SK-N-SH (cell line): ENCODE data around the gene THOC2. TPM values are rescaled to one million over a fixed set of nuclear protein-coding genes. Genes with fewer than 3 reads are reported as not detected.
A peak's percentile ranks its signal among the peaks of the same experiment; 100 is the strongest.

Source experiments
- CTCF ChIA-PET: fragments of 300-600, 350-600 bp; formaldehyde crosslinking; extraction: SDS; loops from one replicate; lab custom pipeline; 2021; lab: Yijun Ruan, JAX
- POLR2A ChIA-PET: fragments of 350-600 bp; sonication (Branson Sonifier 250); formaldehyde crosslinking; extraction: SDS; loops from one replicate; lab custom pipeline; 2020; ENCODE audit warnings: antibody characterized with exemption, inconsistent platforms; lab: Yijun Ruan, JAX
- DNase-seq: peaks from one replicate; pipeline ENCODE4 v3.0.0; 2012
- H2AFZ ChIP-seq: fragments of 200-600 bp; sonication (generic); 2 replicates; pipeline ENCODE4 v1.8.1; 2016; ENCODE audit warnings: antibody characterized with exemption, mild to moderate bottlenecking, low read depth
- H3F3A ChIP-seq: fragments of 200-600 bp; sonication (generic); replicated peaks from 2 replicates; pipeline ENCODE3; 2016; ENCODE audit warnings: antibody characterized with exemption, mild to moderate bottlenecking; ENCODE audit not compliant: insufficient read depth
- H3K27ac ChIP-seq, 2 experiments: fragments of 200-500 bp in 1 of 2; fragments of 200-600 bp in 1 of 2; sonication (Bioruptor generic) in 1 of 2; sonication (generic), shearing (Covaris generic) in 1 of 2; 2 replicates each; pipeline versions ENCODE4 v1.5.1 to v1.6.1; 2014 to 2016; ENCODE audit warnings: low read depth in 2 of 2, inconsistent platforms in 1 of 2, low read length in 1 of 2, mild to moderate bottlenecking in 1 of 2, mixed read lengths in 1 of 2
- H3K27me3 ChIP-seq: fragments of 200-600 bp; sonication (generic), shearing (Covaris generic); 2 replicates; pipeline ENCODE4 v1.6.1; 2016; ENCODE audit warnings: mixed run types; ENCODE audit not compliant: insufficient read depth
- H3K36me3 ChIP-seq, 2 experiments: fragments of 200-500 bp in 1 of 2; fragments of 200-600 bp in 1 of 2; sonication (Bioruptor generic) in 1 of 2; sonication (generic) in 1 of 2; replicated peaks in 1 of 2; 2 replicates each; pipeline versions ENCODE3 to v1.5.1; 2014 to 2016; ENCODE audit warnings: low read length in 1 of 2, mild to moderate bottlenecking in 1 of 2; ENCODE audit not compliant: insufficient read depth in 2 of 2, control insufficient read depth in 1 of 2
- H3K4me1 ChIP-seq, 2 experiments: fragments of 200-500 bp in 1 of 2; fragments of 200-600 bp in 1 of 2; sonication (Bioruptor generic) in 1 of 2; sonication (generic), shearing (Covaris generic) in 1 of 2; 2 replicates each; pipeline versions ENCODE4 v1.5.1 to v1.6.1; 2014 to 2016; ENCODE audit warnings: low read depth in 1 of 2, low read length in 1 of 2, mixed run types in 1 of 2; ENCODE audit not compliant: insufficient read depth in 2 of 2, control insufficient read depth in 1 of 2
- H3K4me2 ChIP-seq: fragments of 200-600 bp; sonication (generic), shearing (Covaris generic); 2 replicates; pipeline ENCODE4 v1.6.1; 2017; ENCODE audit warnings: mixed run types
- H3K4me3 ChIP-seq, 2 experiments: fragments of 200-500 bp in 1 of 2; fragments of 200-600 bp in 1 of 2; sonication (Bioruptor generic) in 1 of 2; sonication (generic), shearing (Covaris generic) in 1 of 2; 2 replicates each; pipeline versions ENCODE4 v1.5.1 to v1.8.1; 2014 to 2016; ENCODE audit warnings: low read depth in 2 of 2, inconsistent platforms in 1 of 2, low read length in 1 of 2, mild to moderate bottlenecking in 1 of 2, mixed read lengths in 1 of 2, moderate library complexity in 1 of 2
- H3K79me2 ChIP-seq: fragments of 200-600 bp; sonication (generic); 2 replicates; pipeline ENCODE4 v1.8.1; 2017; ENCODE audit warnings: mild to moderate bottlenecking; ENCODE audit not compliant: insufficient read depth
- H3K9ac ChIP-seq: fragments of 200-600 bp; sonication (generic); 2 replicates; pipeline ENCODE4 v1.6.1; 2017; ENCODE audit warnings: mixed run types
- H3K9me2 ChIP-seq: fragments of 200-600 bp; sonication (generic); 2 replicates; pipeline ENCODE4 v1.6.1; 2017; ENCODE audit warnings: mixed run types
- H3K9me3 ChIP-seq: fragments of 200-600 bp; sonication (generic); 2 replicates; pipeline ENCODE4 v1.6.1; 2017; ENCODE audit warnings: mixed run types, mild to moderate bottlenecking, moderate library complexity
- H4K20me1 ChIP-seq: fragments of 200-600 bp; sonication (generic); 2 replicates; pipeline ENCODE4 v1.6.1; 2017; ENCODE audit warnings: mild to moderate bottlenecking, mixed run types; ENCODE audit not compliant: insufficient read depth
- EP300 ChIP-seq, 2 experiments: IDR thresholded peaks; 2 replicates each; pipeline versions ENCODE4 v1.4.0 to v1.6.1; 2012; ENCODE audit warnings: borderline replicate concordance in 1 of 2, low read depth in 1 of 2, low read length in 1 of 2
- EZH2phosphoT487 ChIP-seq: fragments of 200-600 bp; sonication (generic); IDR thresholded peaks from 2 replicates; pipeline ENCODE4 v1.6.1; 2017; ENCODE audit warnings: low read depth, mixed run types, mild to moderate bottlenecking, antibody characterized with exemption, moderate library complexity, borderline replicate concordance
- JUND ChIP-seq: IDR thresholded peaks from 2 replicates; pipeline ENCODE4 v1.4.0; 2012
- MEF2A ChIP-seq: IDR thresholded peaks from 2 replicates; pipeline ENCODE4 v1.4.0; 2012; ENCODE audit warnings: low read depth, borderline replicate concordance
- NFIC ChIP-seq: IDR thresholded peaks from 2 replicates; pipeline ENCODE4 v1.4.0; 2012; ENCODE audit warnings: borderline replicate concordance
- POLR2AphosphoS5 ChIP-seq: IDR thresholded peaks from 2 replicates; pipeline ENCODE4 v1.6.1; 2012; ENCODE audit warnings: low read depth, low read length
- RCOR1 ChIP-seq: fragments of 150-350 bp; IDR thresholded peaks from 2 replicates; pipeline ENCODE4 v1.6.1; 2017; ENCODE audit warnings: antibody characterized with exemption, low read length
- RXRA ChIP-seq: IDR thresholded peaks from 2 replicates; pipeline ENCODE4 v1.4.0; 2012; ENCODE audit warnings: low read depth, mild to moderate bottlenecking, borderline replicate concordance
- SIN3A ChIP-seq: IDR thresholded peaks from 2 replicates; pipeline ENCODE4 v1.6.1; 2012; ENCODE audit warnings: low read depth, mild to moderate bottlenecking, low read length, moderate library complexity, borderline replicate concordance
- TAF1 ChIP-seq: IDR thresholded peaks from 2 replicates; pipeline ENCODE4 v1.6.1; 2012; ENCODE audit warnings: low read depth, mild to moderate bottlenecking, low read length, moderate library complexity, borderline replicate concordance
- TCF12 ChIP-seq: IDR thresholded peaks from 2 replicates; pipeline ENCODE4 v1.4.0; 2012
- TEAD4 ChIP-seq: IDR thresholded peaks from 2 replicates; pipeline ENCODE4 v1.4.0; 2012; ENCODE audit warnings: mild to moderate bottlenecking, borderline replicate concordance; ENCODE audit not compliant: insufficient read depth
- YY1 ChIP-seq: IDR thresholded peaks from 2 replicates; pipeline ENCODE4 v1.4.0; 2012; ENCODE audit warnings: low read depth, mild to moderate bottlenecking
- polyA plus RNA-seq, 3 experiments: library from polyadenylated mRNA; depleted of rRNA; stranded (reverse); fragments of >200 nt; gene quantifications; 2 replicates each; pipeline ENCODE4 v1.2.3, GENCODE V29; 2012
- TF ChIP-seq, protein P1 (sequence below): IDR thresholded peaks from 2 replicates; pipeline ENCODE4 v1.4.0; 2012; ENCODE audit warnings: low read depth, borderline replicate concordance
- TF ChIP-seq, protein P2 (sequence below): IDR thresholded peaks from 2 replicates; pipeline ENCODE4 v1.4.0; 2012; ENCODE audit warnings: low read depth, borderline replicate concordance
- TF ChIP-seq, protein P3 (sequence below): fragments of 200-600 bp; sonication (generic); IDR thresholded peaks from 2 replicates; pipeline ENCODE4 v1.6.1; 2017; ENCODE audit warnings: antibody characterized with exemption, mild to moderate bottlenecking, moderate library complexity
- TF ChIP-seq, protein P4 (sequence below): fragments of 150-350 bp; IDR thresholded peaks from 2 replicates; pipeline ENCODE4 v1.6.1; 2017; ENCODE audit warnings: antibody characterized with exemption, low read length, low read depth, borderline replicate concordance

The THOC2 gene
- polyA plus RNA-seq, 1 of the 3 experiments (the other 2 are of a cell fraction), result 26.7 TPM

DNA sequence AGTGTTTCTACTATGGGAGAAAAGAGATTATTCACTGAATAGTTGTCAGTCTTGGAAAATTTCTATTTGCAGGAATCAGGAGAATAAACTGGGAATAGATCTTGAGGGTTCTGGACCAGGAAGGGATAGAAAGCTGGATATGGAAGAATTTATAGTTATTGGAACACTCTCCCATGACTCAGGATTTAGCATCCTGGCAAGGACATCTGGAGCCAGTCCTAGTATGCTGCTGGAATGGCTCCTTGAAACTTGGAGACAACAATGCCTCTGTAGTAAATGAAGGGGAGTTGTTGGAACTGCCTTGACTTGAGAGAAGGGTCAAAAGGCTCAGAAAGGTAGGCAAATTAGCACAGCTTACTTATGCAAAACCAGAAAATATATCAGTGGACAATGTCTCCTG, 23.5 kb upstream of the THOC2 start:
- Histone ChIP-seq H3K9me2 (no peaks in the 10 kb centered on the region), H3K79me2 (no peaks in the 10 kb centered on the region), H3K9ac (no peak overlapping the region), H3K27me3 (no peaks in the 10 kb centered on the region), H2AFZ (no peak overlapping the region), H3K36me3 (no peaks in the 10 kb centered on the region), H3K27ac (peak overlapping the region in 1 of 2 experiments; percentile 28; a peak in 1 of 4 replicates), H3K4me3 (no peak overlapping the region), H3F3A (no peaks in the 10 kb centered on the region), H4K20me1 (no peaks in the 10 kb centered on the region), H3K4me2 (no peak overlapping the region), H3K9me3 (no peaks in the 10 kb centered on the region), H3K4me1 (no peaks in the 10 kb centered on the region)
- TF ChIP-seq, protein P1, sequence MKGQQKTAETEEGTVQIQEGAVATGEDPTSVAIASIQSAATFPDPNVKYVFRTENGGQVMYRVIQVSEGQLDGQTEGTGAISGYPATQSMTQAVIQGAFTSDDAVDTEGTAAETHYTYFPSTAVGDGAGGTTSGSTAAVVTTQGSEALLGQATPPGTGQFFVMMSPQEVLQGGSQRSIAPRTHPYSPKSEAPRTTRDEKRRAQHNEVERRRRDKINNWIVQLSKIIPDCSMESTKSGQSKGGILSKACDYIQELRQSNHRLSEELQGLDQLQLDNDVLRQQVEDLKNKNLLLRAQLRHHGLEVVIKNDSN, result no peak
- TF ChIP-seq POLR2AphosphoS5 (no peak), JUND (no peak), RXRA (no peak), MEF2A (no peak), EP300 (IDR thresholded peaks at IDR 0.05; ENCODE audit: borderline replicate concordance in 1 of 2, low read depth in 1 of 2, low read length in 1 of 2) (no peak), EZH2phosphoT487 (no peak), TEAD4 (no peak), TCF12 (peak; percentile 25; the same call in 1 of the 2 replicates), NFIC (peak; percentile 21; the same call in 1 of the 2 replicates), RCOR1 (no peak), SIN3A (no peak), TAF1 (no peak), YY1 (no peak)
- TF ChIP-seq, protein P2, sequence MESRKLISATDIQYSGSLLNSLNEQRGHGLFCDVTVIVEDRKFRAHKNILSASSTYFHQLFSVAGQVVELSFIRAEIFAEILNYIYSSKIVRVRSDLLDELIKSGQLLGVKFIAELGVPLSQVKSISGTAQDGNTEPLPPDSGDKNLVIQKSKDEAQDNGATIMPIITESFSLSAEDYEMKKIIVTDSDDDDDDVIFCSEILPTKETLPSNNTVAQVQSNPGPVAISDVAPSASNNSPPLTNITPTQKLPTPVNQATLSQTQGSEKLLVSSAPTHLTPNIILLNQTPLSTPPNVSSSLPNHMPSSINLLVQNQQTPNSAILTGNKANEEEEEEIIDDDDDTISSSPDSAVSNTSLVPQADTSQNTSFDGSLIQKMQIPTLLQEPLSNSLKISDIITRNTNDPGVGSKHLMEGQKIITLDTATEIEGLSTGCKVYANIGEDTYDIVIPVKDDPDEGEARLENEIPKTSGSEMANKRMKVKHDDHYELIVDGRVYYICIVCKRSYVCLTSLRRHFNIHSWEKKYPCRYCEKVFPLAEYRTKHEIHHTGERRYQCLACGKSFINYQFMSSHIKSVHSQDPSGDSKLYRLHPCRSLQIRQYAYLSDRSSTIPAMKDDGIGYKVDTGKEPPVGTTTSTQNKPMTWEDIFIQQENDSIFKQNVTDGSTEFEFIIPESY, result no peak
- TF ChIP-seq, protein P3, sequence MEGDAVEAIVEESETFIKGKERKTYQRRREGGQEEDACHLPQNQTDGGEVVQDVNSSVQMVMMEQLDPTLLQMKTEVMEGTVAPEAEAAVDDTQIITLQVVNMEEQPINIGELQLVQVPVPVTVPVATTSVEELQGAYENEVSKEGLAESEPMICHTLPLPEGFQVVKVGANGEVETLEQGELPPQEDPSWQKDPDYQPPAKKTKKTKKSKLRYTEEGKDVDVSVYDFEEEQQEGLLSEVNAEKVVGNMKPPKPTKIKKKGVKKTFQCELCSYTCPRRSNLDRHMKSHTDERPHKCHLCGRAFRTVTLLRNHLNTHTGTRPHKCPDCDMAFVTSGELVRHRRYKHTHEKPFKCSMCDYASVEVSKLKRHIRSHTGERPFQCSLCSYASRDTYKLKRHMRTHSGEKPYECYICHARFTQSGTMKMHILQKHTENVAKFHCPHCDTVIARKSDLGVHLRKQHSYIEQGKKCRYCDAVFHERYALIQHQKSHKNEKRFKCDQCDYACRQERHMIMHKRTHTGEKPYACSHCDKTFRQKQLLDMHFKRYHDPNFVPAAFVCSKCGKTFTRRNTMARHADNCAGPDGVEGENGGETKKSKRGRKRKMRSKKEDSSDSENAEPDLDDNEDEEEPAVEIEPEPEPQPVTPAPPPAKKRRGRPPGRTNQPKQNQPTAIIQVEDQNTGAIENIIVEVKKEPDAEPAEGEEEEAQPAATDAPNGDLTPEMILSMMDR, result no peak
- TF ChIP-seq, protein P4, sequence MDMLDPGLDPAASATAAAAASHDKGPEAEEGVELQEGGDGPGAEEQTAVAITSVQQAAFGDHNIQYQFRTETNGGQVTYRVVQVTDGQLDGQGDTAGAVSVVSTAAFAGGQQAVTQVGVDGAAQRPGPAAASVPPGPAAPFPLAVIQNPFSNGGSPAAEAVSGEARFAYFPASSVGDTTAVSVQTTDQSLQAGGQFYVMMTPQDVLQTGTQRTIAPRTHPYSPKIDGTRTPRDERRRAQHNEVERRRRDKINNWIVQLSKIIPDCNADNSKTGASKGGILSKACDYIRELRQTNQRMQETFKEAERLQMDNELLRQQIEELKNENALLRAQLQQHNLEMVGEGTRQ, result no peak
- DNase-seq, result no peak
- ChIA-PET POLR2A (no interaction called here), CTCF (no interaction called here)
